Mucosa of rectum (tissue), 2 donors: ENCODE measurements around the gene COL1A1.

Experiments used
- H3K27ac ChIP-seq, 2 donors: one replicate each; pipeline ENCODE4 v1.7.0; 2013; ENCODE audit warnings: inconsistent platforms in 2 of 2, low read depth in 2 of 2, low read length in 2 of 2
- H3K27me3 ChIP-seq, 2 donors: one replicate each; pipeline ENCODE4 v1.7.0; 2013; ENCODE audit warnings: low read length in 2 of 2; ENCODE audit not compliant: control insufficient read depth in 2 of 2, insufficient read depth in 2 of 2
- H3K36me3 ChIP-seq, 2 donors: one replicate each; pipeline ENCODE4 v1.7.0; 2013; ENCODE audit warnings: low read length in 2 of 2; ENCODE audit not compliant: control insufficient read depth in 2 of 2, insufficient read depth in 2 of 2
- H3K4me1 ChIP-seq, 2 donors: one replicate each; pipeline ENCODE4 v1.7.0; 2013; ENCODE audit warnings: low read length in 2 of 2, mild to moderate bottlenecking in 1 of 2; ENCODE audit not compliant: control insufficient read depth in 2 of 2, insufficient read depth in 2 of 2
- H3K4me3 ChIP-seq, 2 donors: one replicate each; pipeline ENCODE4 v1.7.0; 2013; ENCODE audit warnings: low read length in 2 of 2
- H3K9ac ChIP-seq, 2 donors: one replicate each; pipeline ENCODE4 v1.7.0; 2013; ENCODE audit warnings: low read length in 2 of 2, low read depth in 1 of 2, mild to moderate bottlenecking in 1 of 2
- H3K9me3 ChIP-seq, 2 donors: one replicate each; pipeline ENCODE4 v1.7.0; 2013; ENCODE audit warnings: low read length in 2 of 2; ENCODE audit not compliant: control insufficient read depth in 2 of 2
- donor health status: healthy.
- donor health status: Normal muscosa, but diverticular disease.

Gene COL1A1

GRCh38 chr17:50154604-50155003 lies 46.8 kb downstream of the COL1A1 start:
- H3K36me3 ChIP-seq, result no peaks in the 10 kb centered on the region
- peak overlapping the region in 1 of 2 donors; percentile 25 for H3K27ac ChIP-seq
- H3K27me3 ChIP-seq, result no peaks in the 10 kb centered on the region
- H3K4me3 ChIP-seq, result peak overlapping the region in 1 of 2 donors; percentile 11
- H3K4me1 ChIP-seq, result peaks cover 16 to 24% of the 10 kb centered on the region in 2 donors
- H3K9ac ChIP-seq, result no peak overlapping the region
- no peaks in the 10 kb centered on the region for H3K9me3 ChIP-seq

GRCh38 chr17:50153650-50154575 lies 47.5 kb downstream of the COL1A1 start:
- H3K4me3 ChIP-seq, result no peak overlapping the region
- H3K9me3 ChIP-seq, result no peaks in the 10 kb centered on the region
- peak overlapping the region in 1 of 2 donors; percentile 24 for H3K9ac ChIP-seq
- peak overlapping the region in 1 of 2 donors; percentile 25 for H3K27ac ChIP-seq
- no peaks in the 10 kb centered on the region for H3K27me3 ChIP-seq
- peaks cover 21 to 26% of the 10 kb centered on the region in 2 donors for H3K4me1 ChIP-seq
- no peaks in the 10 kb centered on the region for H3K36me3 ChIP-seq

- Histone ChIP-seq H3K9ac (no peak overlapping the region), H3K27me3 (no peaks in the 10 kb centered on the region), H3K9me3 (no peaks in the 10 kb centered on the region), H3K4me1 (peaks cover 31 to 34% of the 10 kb centered on the region in 2 donors), H3K36me3 (no peaks in the 10 kb centered on the region), H3K4me3 (peak overlapping the region in 1 of 2 donors; percentile 86), H3K27ac (peak overlapping the region in 1 of 2 donors; percentile 92)
Observed at GRCh38 chr17:50152736-50153135, 48.7 kb downstream of the COL1A1 start.

GRCh38 chr17:50151937-50152547 lies 49.4 kb downstream of the COL1A1 start:
- Histone ChIP-seq H3K9me3 (no peaks in the 10 kb centered on the region), H3K4me3 (peak overlapping the region; percentile 81 to 86), H3K4me1 (peaks cover 38 to 41% of the 10 kb centered on the region in 2 donors), H3K27me3 (no peaks in the 10 kb centered on the region), H3K36me3 (no peaks in the 10 kb centered on the region), H3K9ac (peak overlapping the region; percentile 58 to 63), H3K27ac (peak overlapping the region; percentile 79 to 92)

- no peaks in the 10 kb centered on the region for H3K9me3 ChIP-seq
- peak overlapping the region; percentile 81 to 86 for H3K4me3 ChIP-seq
- H3K27me3 ChIP-seq, result no peaks in the 10 kb centered on the region
- peak overlapping the region; percentile 88 to 92 for H3K27ac ChIP-seq
- peaks cover 45 to 48% of the 10 kb centered on the region in 2 donors for H3K4me1 ChIP-seq
- peaks cover 0 to 6% of the 10 kb centered on the region in 2 donors for H3K36me3 ChIP-seq
- H3K9ac ChIP-seq, result peak overlapping the region; percentile 74 to 78
Observed at GRCh38 chr17:50151041-50151936, 50.1 kb downstream of the COL1A1 start.

GRCh38 chr17:50150354-50151040 lies 50.9 kb downstream of the COL1A1 start, which contains the start of gene PPP1R9B:
Gene PPP1R9B (minus strand): TSS chr17:50150677. CDS start chr17:50150513, 164 bp downstream.
- Histone ChIP-seq H3K4me1 (peaks cover 50 to 55% of the 10 kb centered on the region in 2 donors), H3K27ac (peak within 1 kb of the TSS; percentile 88 to 92), H3K27me3 (no peaks in the 10 kb centered on the region), H3K4me3 (peak within 1 kb of the TSS; percentile 81 to 86), H3K9me3 (no peaks in the 10 kb centered on the region), H3K36me3 (peaks cover 2 to 6% of the 10 kb centered on the region in 2 donors), H3K9ac (peak within 1 kb of the TSS; percentile 74 to 78)

GRCh38 chr17:50149417-50150353 lies 51.7 kb downstream of the COL1A1 start:
- no peaks in the 10 kb centered on the region for H3K27me3 ChIP-seq
- H3K9me3 ChIP-seq, result no peaks in the 10 kb centered on the region
- peak overlapping the region; percentile 88 to 92 for H3K27ac ChIP-seq
- H3K9ac ChIP-seq, result peak overlapping the region; percentile 74 to 78
- H3K36me3 ChIP-seq, result peaks cover 7 to 12% of the 10 kb centered on the region in 2 donors
- H3K4me3 ChIP-seq, result peak overlapping the region; percentile 79 to 81
- H3K4me1 ChIP-seq, result peaks cover 51 to 54% of the 10 kb centered on the region in 2 donors

- H3K36me3 ChIP-seq, result peaks cover 13 to 18% of the 10 kb centered on the region in 2 donors
- H3K4me3 ChIP-seq, result peak overlapping the region; percentile 79 to 81
- H3K4me1 ChIP-seq, result peaks cover 51% of the 10 kb centered on the region in 2 donors
- peak overlapping the region; percentile 52 to 78 for H3K9ac ChIP-seq
- H3K27ac ChIP-seq, result peak overlapping the region; percentile 88 to 92
- H3K9me3 ChIP-seq, result no peaks in the 10 kb centered on the region
- no peaks in the 10 kb centered on the region for H3K27me3 ChIP-seq
Observed at GRCh38 chr17:50149091-50149416, 52.4 kb downstream of the COL1A1 start.
